ENCODE results near the gene CRYBG3. TPM values are rescaled to one million over a fixed set of nuclear protein-coding genes. Genes with fewer than 3 reads are reported as not detected.

Gene CRYBG3
- total RNA-seq, 6 donors from 2014 or later: 19.7 to 32.7 (median 26.6) TPM

- Histone ChIP-seq H3K36me3 (peaks cover 0 to 11% (median 0%) of the 10 kb centered on the region in 4 donors), H3K4me1 (peaks cover 8 to 28% (median 19%) of the 10 kb centered on the region in 4 donors), H3K4me3 (no peak overlapping the region), H3K27me3 (no peaks in the 10 kb centered on the region), H3K9me3 (no peaks in the 10 kb centered on the region), H3K27ac (no peak overlapping the region)
- ATAC-seq (ENCODE audit: low FRiP score in 2 of 2) (no peak), DNase-seq (no peak)
- no peak for TF ChIP-seq EP300 (IDR thresholded peaks at IDR 0.05)
- TF ChIP-seq POLR2AphosphoS5 (IDR thresholded peaks at IDR 0.05): no peak
- no peak for TF ChIP-seq POLR2A (IDR thresholded peaks at IDR 0.05)
- no peak for TF ChIP-seq CTCF (IDR thresholded peaks at IDR 0.05)
- WGBS, 2 donors: 94 to 95% methylated on average over 1 of the region's 1 CpG
Observed at GRCh38 chr3:97970156-97970555, 148.3 kb downstream of the CRYBG3 start.

- no peak for ATAC-seq (ENCODE audit: low FRiP score in 2 of 2)
Observed at GRCh38 chr3:97970956-97971620, 149.3 kb downstream of the CRYBG3 start.

GRCh38 chr3:97971679-97972567 is 150.1 kb downstream of the CRYBG3 start, which contains the start of gene RIOX2:
RIOX2 (minus strand) TSS chr3:97972431; CDS start chr3:97967593, 4,838 bp downstream.
- H3K4me3 ChIP-seq: peak within 1 kb of the TSS; percentile 79 to 99 (median 96)
- no peaks in the 10 kb centered on the region for H3K27me3 ChIP-seq
- TF ChIP-seq EP300 (IDR thresholded peaks at IDR 0.05) (no peak), POLR2AphosphoS5 (IDR thresholded peaks at IDR 0.05) (peak in 1 of 2 donors; percentile 60), CTCF (IDR thresholded peaks at IDR 0.05) (peak in 1 of 6 experiments; percentile 5), POLR2A (IDR thresholded peaks at IDR 0.05) (peak in 2 of 4 donors; percentile 71 to 83)
- ATAC-seq (ENCODE audit: low FRiP score in 2 of 2): peak; percentile 92 to 97
- H3K36me3 ChIP-seq: peaks cover 0 to 2% (median 0%) of the 10 kb centered on the region in 4 donors
- 1 to 3% methylated on average over 44 to 57 of the region's 82 CpGs for WGBS, 2 donors
- DNase-seq: peak; percentile 79 to 96
- no peaks in the 10 kb centered on the region for H3K9me3 ChIP-seq
- peak within 1 kb of the TSS; percentile 81 to 91 (median 90) for H3K27ac ChIP-seq
- peaks cover 8 to 19% (median 18%) of the 10 kb centered on the region in 4 donors for H3K4me1 ChIP-seq

More at GRCh38 chr3:97970956-97971620, 149.3 kb downstream of the CRYBG3 start:
- H3K27ac ChIP-seq: peak overlapping the region; percentile 81 to 91 (median 90)
- H3K27me3 ChIP-seq: no peaks in the 10 kb centered on the region
- no peaks in the 10 kb centered on the region for H3K9me3 ChIP-seq
- no peak for TF ChIP-seq EP300 (IDR thresholded peaks at IDR 0.05)
- no peak for TF ChIP-seq CTCF (IDR thresholded peaks at IDR 0.05)
- no peak for TF ChIP-seq POLR2AphosphoS5 (IDR thresholded peaks at IDR 0.05)
- no peak for TF ChIP-seq POLR2A (IDR thresholded peaks at IDR 0.05)
- H3K36me3 ChIP-seq: peaks cover 0 to 8% (median 0%) of the 10 kb centered on the region in 4 donors
- peaks cover 8 to 21% (median 18%) of the 10 kb centered on the region in 4 donors for H3K4me1 ChIP-seq
- H3K4me3 ChIP-seq: peak overlapping the region; percentile 79 to 99 (median 96)
- DNase-seq: no peak
- 60 to 65% methylated on average over 9 of the region's 9 CpGs for WGBS, 2 donors

DNA sequence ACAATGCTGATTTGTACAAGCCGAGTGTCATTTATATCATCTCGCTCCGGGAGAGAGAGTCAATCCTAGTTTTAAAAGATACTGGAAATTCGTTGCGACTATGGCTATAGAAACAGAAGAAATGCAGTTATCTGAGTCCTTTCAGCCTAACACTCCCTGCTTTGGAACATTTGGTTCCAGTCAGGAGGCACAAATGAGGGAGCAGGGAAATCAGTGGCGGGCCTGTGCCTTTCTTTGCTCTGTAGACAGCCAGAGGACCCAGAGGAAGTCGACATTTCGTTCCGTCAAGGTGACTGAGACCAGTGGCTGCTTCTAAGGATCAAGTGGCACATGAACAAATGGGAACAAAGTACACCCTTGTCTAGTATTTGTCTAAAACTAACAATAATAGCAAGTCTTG is 151.2 kb downstream of the CRYBG3 start:
- WGBS, 2 donors: 89 to 98% methylated on average over 9 of the region's 9 CpGs
- Histone ChIP-seq H3K9me3 (no peaks in the 10 kb centered on the region), H3K27ac (peak overlapping the region in 2 of 4 donors; percentile 81 to 91), H3K27me3 (no peaks in the 10 kb centered on the region), H3K36me3 (no peaks in the 10 kb centered on the region), H3K4me3 (peak overlapping the region in 3 of 4 donors; percentile 95 to 99 (median 96)), H3K4me1 (peaks cover 8 to 19% (median 18%) of the 10 kb centered on the region in 4 donors)
- no peak for ATAC-seq (ENCODE audit: low FRiP score in 2 of 2)
- no peak for DNase-seq
- TF ChIP-seq EP300 (IDR thresholded peaks at IDR 0.05) (no peak), CTCF (IDR thresholded peaks at IDR 0.05) (no peak), POLR2AphosphoS5 (IDR thresholded peaks at IDR 0.05) (no peak), POLR2A (IDR thresholded peaks at IDR 0.05) (no peak)

All from upper lobe of left lung (tissue), 6 donors.